GM12864 (cell line): ENCODE measurements around the gene RPL10L.

Source experiments
- DNase-seq: peaks from one replicate; pipeline ENCODE4 v3.0.0-alpha.2; 2011; ENCODE audit warnings: low read depth
- H3K4me3 ChIP-seq: 2 replicates; pipeline ENCODE4 v1.5.1; 2011; ENCODE audit warnings: mild to moderate bottlenecking, low read depth, low read length, control low read depth
- TF ChIP-seq, protein P1 (sequence below): IDR thresholded peaks from 2 replicates; pipeline ENCODE4 v1.5.1; 2011; ENCODE audit warnings: low read depth, mild to moderate bottlenecking, moderate library complexity, low read length, control low read depth, inconsistent platforms; ENCODE audit errors: missing control alignments

The RPL10L gene

DNA sequence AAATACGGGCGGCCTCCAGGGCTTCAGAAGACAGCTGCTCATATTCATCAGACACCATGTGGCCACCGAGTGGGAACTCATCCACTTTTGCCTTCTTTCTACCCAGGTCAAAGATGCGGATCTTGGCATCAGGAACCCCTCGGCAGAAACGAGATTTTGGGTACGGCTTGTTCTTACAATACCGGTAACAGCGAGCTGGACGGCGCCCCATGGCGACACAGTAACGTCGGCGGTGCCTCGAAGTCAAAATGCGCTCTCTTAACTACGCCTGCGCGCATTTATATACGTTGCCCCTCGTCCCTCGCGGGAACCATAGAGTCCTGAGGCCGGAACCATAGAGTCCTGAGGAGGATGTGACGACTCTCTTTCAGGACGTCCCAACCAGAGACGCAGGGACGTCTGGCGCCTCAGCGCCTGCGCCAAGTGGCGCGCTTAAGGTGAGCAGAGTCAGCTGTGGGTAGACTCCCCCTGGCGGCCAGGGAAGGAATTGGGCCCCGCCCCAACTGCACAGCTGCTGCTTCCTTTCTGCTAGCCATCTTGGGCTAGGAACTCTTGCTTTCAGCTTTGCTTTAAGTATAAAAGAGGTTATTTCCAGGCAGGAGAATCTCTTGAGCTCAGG lies at the start of gene RPL10L:
Gene RPL10L (minus strand): TSS at position 256 of the 619 bp plus-strand sequence. CDS start 45 bp downstream, at position 211.
- DNase-seq, result no peak
- TF ChIP-seq, protein P1, sequence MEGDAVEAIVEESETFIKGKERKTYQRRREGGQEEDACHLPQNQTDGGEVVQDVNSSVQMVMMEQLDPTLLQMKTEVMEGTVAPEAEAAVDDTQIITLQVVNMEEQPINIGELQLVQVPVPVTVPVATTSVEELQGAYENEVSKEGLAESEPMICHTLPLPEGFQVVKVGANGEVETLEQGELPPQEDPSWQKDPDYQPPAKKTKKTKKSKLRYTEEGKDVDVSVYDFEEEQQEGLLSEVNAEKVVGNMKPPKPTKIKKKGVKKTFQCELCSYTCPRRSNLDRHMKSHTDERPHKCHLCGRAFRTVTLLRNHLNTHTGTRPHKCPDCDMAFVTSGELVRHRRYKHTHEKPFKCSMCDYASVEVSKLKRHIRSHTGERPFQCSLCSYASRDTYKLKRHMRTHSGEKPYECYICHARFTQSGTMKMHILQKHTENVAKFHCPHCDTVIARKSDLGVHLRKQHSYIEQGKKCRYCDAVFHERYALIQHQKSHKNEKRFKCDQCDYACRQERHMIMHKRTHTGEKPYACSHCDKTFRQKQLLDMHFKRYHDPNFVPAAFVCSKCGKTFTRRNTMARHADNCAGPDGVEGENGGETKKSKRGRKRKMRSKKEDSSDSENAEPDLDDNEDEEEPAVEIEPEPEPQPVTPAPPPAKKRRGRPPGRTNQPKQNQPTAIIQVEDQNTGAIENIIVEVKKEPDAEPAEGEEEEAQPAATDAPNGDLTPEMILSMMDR, result peak; percentile 33
- no peak within 1 kb of the TSS for H3K4me3 ChIP-seq

DNA sequence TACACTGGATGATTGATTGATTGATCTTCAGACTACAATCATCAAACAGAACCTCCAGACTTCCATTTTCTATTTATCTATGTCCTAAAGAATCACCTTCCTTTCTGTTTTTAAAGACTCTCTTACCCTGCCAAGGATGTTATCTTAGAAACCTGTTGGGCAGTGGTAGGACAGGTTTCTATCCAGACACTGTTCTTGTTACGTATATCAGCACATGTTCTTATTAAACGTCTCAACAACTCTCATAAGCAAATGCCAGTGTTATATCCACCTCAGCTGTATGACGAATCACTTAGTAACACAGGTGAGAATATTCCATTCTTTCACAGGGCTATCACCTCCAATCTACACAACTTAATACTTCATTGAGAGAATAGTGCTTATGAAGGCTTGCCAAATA lies 40.2 kb upstream of the RPL10L start:
- no peak for DNase-seq
- H3K4me3 ChIP-seq, result no peak overlapping the region
- TF ChIP-seq, protein P1, result no peak

DNA sequence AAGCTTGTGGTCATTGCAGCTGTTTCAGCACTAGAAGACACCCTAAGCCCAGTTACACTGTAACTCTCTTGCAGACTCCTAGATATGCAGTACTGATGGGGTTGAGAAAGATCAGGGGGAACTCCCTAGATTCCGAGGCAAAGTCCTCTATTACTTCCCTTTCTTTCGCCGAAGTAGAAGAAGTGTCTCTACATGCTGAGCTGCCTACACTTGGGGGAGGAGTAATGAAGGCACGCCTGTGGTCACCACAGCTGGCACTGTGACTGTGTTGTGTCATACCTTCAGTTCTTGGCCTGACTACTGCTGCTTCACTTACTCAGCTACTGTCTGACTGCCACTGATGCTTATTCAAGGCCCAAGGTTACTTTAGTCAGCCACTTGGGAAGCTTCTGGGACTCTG lies 35.1 kb upstream of the RPL10L start:
- DNase-seq, result no peak
- TF ChIP-seq, protein P1, result no peak
- no peak overlapping the region for H3K4me3 ChIP-seq

GRCh38 chr14:46672128-46672527 lies 20.5 kb upstream of the RPL10L start:
- TF ChIP-seq, protein P1, result no peak
- H3K4me3 ChIP-seq, result no peak overlapping the region
- no peak for DNase-seq

DNA sequence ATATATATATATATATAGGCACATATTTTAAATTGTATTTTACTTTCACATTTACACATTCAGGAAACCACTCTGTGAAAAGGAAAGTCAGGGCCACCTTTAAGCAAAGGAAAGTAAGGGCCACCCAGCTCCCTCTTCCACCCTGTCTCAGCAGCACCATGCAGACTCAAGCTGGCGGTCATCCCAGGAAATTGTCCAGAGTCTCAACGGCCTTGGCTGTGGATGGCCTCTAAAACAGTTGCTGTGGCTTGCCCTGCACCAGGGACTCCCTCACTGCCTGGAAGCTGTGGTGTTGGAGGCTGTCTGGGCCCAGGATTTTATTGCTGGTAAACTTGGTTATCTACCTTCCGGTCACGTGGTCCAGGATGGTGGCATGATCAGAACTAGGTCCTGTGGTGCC lies 11.8 kb upstream of the RPL10L start:
- no peak for DNase-seq
- TF ChIP-seq, protein P1, result no peak
- H3K4me3 ChIP-seq, result no peak overlapping the region

DNA sequence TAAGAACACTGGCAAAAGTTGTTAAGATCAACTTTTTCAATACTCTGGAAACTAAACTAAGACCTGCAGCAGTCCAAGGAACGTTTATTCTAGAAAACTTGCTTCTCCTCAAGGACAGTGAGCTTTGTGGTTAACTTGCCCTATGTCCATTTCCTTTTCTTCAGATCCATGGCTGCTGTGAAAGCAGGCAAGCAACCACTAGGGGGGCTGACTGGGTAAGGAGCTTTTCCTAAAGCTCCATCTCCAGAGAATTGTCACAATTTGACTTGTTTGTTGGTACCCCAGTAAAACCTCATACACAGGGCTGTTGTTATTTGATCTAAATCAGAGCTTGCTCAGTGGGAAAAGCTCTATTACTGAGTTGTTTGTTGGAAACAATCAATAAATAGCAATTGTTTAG lies 10.1 kb upstream of the RPL10L start:
- TF ChIP-seq, protein P1, result no peak
- H3K4me3 ChIP-seq, result no peak overlapping the region
- no peak for DNase-seq
